Medulla oblongata (tissue), 1 donor: Measurements from ENCODE around the gene TMEM63C.

Experiments used
- DNase-seq: peaks from one replicate; pipeline ENCODE4 v3.0.0-alpha.2; 2015; ENCODE audit errors: extremely low spot score

Gene TMEM63C

GRCh38 chr14:77251870-77252269, 70.3 kb downstream of the TMEM63C start:
- DNase-seq, result no peak

- no peak for DNase-seq
Measured at GRCh38 chr14:77253333-77254190, 72.0 kb downstream of the TMEM63C start.

GRCh38 chr14:77256694-77257093, 75.1 kb downstream of the TMEM63C start:
- DNase-seq, result no peak

DNA sequence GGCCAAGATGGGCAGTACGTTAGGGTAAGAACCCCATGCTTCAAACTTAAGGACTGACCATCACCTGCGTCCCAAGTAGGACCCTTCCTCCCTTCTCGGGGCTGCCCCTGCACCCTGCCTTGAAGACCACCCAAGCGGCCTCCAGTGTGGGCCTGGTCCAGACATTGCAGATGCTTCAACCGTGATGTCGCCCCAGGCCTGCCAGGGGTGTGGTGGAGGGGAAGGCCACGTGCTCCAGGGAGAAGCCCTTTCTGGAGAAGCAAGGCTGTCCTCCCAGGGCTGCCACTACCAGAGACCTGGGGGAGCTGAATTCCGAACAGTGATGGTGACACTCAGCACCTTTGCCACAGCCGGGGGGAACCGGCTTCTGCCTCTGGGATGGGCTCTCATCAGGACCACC, 76.1 kb downstream of the TMEM63C start:
- DNase-seq, result no peak

GRCh38 chr14:77258566-77258965, 77.0 kb downstream of the TMEM63C start:
- no peak for DNase-seq

- no peak for DNase-seq
Measured at GRCh38 chr14:77259025-77259715, 77.6 kb downstream of the TMEM63C start.

DNA sequence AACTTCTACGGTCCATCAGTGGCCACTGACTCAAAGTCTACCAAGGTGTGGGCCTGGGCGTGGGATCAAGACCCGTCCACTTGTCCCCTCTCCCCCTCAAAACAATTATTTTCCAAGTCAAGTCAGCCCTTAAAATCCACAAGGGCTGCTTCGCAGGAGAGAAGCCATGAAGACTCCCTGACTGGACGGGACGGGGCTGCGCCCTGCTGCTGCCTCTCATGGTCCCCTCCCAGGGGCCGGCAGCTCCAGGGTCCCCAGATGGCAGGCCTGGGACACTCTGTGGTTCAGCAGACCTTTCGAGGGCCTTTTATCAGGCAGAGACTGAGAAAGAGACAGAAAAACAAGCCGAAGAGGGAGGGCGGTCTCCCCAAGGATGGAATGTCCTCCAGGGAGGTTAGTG, 78.6 kb downstream of the TMEM63C start:
- no peak for DNase-seq

DNA sequence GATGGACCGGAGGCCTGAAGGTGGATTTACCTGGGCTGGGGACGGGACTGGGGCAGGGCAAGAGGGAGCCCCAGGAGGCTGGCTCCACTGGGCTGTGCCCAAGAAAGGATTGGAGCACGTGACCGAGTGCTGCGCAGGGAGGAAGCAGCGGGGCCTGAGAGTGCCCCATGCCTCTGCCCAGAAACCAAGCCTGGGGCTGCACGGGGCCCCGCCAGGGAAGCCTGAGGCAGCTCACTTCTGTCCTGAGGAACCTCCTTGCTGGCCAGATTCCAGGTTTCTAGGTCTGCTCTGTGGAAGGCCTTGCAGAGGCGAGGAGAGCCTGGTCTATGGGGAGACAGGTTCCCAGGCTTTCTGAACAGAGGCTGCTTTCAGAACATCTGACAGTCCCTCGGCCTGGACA, 79.0 kb downstream of the TMEM63C start:
- peak; percentile 43 for DNase-seq

- no peak for DNase-seq
Measured at GRCh38 chr14:77264466-77265186, 83.0 kb downstream of the TMEM63C start.

GRCh38 chr14:77265187-77265515, 83.6 kb downstream of the TMEM63C start:
- no peak for DNase-seq

DNA sequence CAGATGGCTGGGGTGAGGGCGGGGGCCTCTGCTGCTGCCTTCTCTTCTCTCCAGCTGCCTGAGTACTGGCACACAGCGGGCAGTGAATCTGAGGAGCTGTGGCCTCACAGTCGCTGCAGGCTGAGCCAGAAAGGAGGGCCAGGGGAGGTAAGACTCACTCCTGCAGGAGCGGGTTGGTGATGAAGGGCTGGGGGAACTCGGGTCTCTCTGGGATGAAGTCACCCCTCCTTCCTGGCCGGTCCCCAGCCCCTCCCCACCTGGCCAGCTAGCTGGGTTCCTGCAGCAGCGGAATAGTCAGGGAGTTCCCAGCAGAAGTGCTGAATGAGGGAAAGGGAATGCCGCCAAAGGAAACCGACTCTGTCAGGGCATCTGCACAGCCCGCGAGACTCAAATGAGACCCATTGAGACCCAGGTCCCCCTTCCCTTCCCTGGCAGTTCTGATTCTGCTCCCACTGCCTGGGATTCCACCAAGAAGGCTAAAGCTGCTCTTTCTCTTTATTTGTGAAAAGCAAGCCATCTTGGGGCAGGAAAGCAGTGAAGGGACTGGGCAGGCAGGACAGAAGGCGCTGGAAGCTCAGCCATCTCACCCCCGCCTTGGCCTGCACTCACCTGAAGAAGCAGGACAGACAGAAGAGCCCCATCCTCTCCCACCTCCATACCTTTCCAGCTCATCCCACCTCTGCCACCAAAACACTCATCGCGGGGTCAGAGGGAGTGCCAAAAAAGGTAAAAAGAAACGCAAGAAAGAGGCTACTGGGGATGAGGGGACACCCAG, 84.2 kb downstream of the TMEM63C start:
- no peak for DNase-seq

DNA sequence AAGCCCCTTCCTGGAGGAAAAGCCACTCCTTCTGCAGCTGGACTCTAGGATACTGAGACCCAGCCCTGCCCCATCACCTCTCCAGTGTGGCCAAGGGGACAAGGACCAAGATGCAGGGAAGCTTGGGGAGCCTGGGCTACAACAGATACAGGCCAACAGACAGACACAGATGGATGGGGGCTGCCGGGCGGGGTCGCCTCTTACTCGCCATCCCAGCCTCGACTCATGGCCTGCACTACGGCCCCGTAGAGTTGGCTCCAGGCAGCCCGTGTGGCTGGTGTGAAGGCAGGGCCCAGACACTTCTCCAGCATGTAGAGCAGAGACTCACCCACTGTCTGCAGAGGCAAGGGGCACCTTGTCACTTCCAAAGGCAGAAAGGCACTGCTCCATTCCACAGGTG, 84.7 kb downstream of the TMEM63C start:
- no peak for DNase-seq

- DNase-seq, result no peak
Measured at GRCh38 chr14:77267937-77268699, 86.5 kb downstream of the TMEM63C start.

- no peak for DNase-seq
Measured at GRCh38 chr14:77268989-77269600, 87.5 kb downstream of the TMEM63C start.

DNA sequence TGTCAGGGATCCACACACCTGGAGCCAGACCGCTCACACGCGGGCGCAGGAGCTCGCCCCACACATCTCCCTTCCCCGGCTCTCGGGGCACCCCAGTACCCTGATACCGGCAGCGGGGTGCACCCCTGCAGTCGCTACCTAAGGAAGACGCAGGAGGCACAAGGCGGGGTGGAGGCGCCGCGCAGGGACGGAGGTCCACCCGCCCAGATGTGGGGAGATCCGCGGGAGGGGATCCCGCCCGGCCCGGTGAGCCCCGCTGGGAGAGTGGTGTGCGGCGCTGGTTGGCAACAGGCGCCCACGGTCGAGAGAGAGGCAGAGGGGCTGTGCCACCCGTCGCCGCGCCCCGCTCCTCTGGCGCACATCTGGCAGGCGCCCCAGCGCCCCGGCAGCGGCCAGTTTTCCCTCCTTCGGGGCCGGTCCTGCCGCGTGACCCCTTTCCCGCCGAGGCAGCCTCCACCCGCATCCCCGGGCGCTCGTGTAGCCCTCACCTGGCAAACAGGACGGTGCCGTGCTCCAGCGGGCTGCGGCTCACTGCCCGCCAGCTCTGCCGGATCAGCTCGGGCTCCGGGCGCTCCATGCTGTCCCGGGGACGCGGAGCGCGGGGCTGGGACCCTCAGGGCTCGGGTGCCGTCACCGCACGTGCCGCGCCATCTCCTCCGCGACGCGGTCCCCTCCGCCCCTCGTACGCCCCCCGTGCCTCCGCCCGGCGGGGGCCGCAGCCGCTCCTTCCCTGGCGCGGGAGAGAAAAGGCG, 88.9 kb downstream of the TMEM63C start:
- DNase-seq, result no peak

DNA sequence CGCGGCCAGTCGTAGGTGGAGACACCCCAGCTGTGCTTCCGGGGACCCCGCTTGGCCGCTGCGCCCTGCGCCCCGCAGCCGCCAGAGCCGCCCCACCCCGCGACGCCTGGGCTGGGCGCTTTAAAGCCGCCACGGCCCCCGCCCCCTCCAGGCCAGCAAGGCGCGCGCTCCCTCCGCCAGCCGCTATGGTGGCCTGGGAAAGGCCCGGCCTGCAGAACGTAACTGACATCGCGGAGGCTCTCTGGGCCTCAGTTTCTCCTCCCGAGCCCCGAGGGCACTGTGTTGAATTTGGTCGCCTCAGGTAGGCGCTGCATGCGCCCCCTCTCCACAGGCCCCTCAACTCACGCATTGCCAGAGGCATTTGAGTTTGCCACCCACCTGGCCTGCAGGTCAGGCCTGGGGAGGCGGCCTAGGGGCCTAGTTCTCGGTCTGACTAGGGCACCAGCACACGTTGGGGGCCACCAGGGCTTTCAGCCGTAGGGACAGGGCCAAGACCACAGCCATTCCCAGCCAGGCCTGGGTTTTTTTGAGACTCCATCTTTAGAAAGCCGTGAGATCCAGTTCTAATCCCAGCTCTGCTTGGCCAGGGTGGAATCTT, 89.6 kb downstream of the TMEM63C start, which contains the start of gene NGB:
NGB (minus strand) TSS at position 94 of the 598 bp plus-strand sequence. CDS start 269 bp downstream, outside the sequence.
- DNase-seq, result no peak

DNA sequence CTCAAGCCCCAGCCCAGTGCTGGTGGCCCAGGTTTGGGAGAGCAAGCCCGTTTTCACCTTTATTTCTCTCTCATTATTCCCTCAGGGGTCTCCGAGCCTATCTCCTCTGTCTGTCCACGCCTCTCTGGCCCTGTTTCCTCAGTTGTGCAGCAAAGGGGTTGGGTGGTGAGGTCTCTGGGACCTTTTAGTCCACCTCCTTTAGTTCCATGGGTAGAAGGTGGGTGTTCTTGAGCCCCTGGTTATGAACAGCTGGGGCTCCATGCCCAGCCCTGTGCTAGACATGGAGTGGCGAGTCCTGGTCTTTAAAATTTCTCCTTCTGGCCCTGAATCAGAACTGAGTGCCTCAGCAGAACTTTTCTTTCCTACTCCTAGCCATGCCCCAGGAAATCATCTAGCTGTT, 90.7 kb downstream of the TMEM63C start:
- DNase-seq, result no peak

DNA sequence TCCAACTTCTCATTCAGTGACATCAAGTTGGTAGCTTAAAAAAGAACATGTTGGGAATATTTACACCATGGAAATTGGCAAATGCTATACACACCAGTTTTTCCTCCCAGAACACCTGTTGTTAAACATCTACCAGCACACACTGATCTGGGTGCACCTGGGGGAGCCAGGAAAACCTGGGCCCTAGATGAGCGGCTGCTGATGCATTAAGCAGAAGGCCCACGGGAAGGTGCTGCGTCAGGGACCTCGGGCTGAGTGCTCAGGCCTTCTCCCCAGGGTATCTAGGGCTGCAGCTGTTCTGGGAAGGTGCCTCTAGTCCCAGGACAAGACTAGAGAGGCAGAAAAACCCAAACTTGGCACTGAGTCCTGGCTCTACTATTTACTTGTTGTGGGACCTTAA, 92.2 kb downstream of the TMEM63C start:
- no peak for DNase-seq

DNA sequence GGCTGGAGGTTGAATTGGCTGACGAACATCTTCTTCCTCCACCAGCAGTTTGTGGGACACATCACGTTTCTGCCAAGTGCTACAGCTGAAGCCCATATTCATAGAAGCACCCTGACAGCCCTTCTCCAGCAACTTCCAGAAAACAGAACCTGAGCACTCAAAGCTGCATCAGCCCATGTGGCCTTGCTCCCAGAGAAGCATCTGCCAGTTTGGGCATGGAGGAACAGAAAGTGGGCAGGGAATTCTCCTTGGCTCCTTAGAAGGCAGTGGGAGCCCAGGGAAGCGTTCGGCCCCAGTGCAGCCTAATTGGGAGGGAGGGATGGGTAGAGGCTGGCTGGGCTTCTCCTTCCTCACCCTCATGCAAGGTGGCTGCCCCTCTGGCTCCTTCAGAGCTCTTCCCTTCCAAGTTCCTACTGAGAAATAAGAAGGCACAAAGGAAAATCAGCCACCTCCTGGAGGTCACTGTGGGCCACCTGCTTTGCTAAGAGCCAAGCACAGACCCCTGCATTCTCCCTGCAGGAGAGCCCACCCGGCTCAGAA, 93.5 kb downstream of the TMEM63C start:
- peak; percentile 85 for DNase-seq
